Neuron (in vitro differentiated cells): ENCODE results near the gene XKRX.

Experiments used
- H2AFZ ChIP-seq: one replicate; pipeline ENCODE4 v1.6.1; 2013; ENCODE audit warnings: low read depth, mild to moderate bottlenecking, inconsistent platforms, low read length, moderate library complexity
- H3K27me3 ChIP-seq: one replicate; pipeline ENCODE4 v1.6.1; 2013; ENCODE audit warnings: low read length; ENCODE audit not compliant: insufficient read depth
- H3K36me3 ChIP-seq: one replicate; pipeline ENCODE4 v1.6.1; 2013; ENCODE audit warnings: low read length; ENCODE audit not compliant: insufficient read depth
- H3K4me1 ChIP-seq: one replicate; pipeline ENCODE4 v1.6.1; 2013; ENCODE audit warnings: low read length; ENCODE audit not compliant: insufficient read depth
- H3K4me3 ChIP-seq: 2 replicates; pipeline ENCODE4 v1.5.1; 2013; ENCODE audit warnings: mild to moderate bottlenecking, low read length, moderate library complexity
- H3K9me3 ChIP-seq: one replicate; pipeline ENCODE4 v1.6.1; 2013; ENCODE audit warnings: low read length

Gene XKRX

DNA sequence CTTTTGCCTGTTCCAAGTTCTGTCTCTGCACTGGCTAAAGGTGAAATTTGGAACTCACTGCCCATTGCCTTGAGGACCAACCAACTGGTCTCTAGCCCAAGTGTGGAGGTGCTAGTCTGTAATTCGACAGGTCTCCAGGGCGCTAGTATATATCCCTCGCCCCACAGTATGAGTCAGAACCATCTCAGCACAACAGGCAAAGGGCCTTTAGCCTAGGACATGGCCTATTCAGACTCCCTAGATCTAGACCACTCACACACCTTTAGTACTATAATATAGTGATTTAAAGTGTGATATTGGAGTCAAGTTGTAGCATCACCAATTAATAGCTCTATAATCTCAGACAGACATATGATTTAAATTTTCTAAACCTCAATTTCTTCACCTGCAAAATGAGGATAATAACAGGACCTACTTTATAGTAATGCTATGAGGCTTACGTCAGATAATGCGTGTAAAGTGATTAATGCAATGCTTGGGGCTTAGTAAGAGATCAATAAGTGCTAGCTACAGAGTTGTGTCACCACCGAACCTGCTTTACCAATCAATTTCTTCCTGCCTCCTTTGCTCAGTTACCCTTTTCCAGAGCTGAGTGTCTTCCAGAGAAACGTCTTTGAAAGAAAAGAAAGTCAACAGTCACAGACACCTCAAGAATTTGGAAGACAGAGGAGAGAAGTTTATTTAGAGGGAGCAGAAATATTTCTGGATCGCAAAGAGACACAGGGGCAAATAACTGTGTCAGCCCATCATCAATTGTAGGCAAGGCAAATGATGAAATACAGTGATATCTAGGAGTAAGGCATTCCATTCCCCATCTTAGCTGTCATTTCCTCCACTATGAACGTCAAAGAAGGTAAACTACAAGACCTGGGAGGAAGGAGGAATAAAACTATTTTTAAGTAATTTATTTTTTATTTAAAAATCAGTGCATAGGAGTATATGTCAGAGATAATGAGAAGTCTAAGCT, 56.8 kb downstream of the XKRX start:
- no peak overlapping the region for H2AFZ ChIP-seq
- no peaks in the 10 kb centered on the region for H3K4me1 ChIP-seq
- H3K4me3 ChIP-seq: no peak overlapping the region

DNA sequence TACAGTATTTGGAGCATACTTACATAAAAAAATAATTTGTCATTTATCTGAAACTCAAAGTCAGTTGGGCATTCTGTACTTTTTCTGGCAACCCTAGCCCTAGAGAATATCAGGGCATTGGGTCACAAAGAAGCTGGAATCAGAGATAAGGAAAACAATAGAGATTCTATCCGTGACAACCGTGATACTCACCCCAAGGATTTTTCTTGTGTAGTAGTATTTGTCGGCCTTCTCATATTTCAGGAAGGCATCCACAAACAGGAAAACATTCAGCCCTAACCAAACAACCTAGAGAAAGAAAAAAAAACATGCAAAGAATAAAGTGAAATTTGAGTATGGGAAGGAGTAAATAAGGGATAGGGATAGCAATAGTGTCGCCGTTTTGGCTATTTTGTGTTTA, 58.2 kb downstream of the XKRX start:
- Histone ChIP-seq H3K27me3 (peaks cover 2% of the 10 kb centered on the region), H3K9me3 (no peaks in the 10 kb centered on the region), H3K4me3 (no peak overlapping the region), H3K4me1 (no peaks in the 10 kb centered on the region), H2AFZ (no peak overlapping the region), H3K36me3 (no peaks in the 10 kb centered on the region)

More for the DNA sequence above, 56.8 kb downstream of the XKRX start:
- H3K9me3 ChIP-seq: no peaks in the 10 kb centered on the region
- peaks cover 2% of the 10 kb centered on the region for H3K27me3 ChIP-seq
- no peaks in the 10 kb centered on the region for H3K36me3 ChIP-seq

DNA sequence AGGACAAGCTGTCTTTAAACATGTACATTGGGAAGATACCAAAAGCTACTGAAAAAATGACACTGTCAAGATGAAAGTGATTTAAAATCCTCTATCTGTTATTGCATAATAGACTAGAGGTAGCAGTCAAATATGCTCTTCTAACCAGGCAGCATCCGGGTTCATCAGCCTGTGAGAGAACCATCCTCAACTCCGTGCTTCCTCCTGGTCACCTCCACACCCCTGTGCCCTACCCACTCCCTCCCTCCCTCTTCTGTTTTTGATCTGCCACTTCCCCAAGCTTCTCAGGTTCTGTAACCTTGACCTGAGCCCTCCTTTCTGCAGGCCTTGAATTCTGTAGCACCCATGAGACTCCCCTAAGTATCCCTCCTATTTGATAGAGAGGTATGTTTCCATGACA, 60.4 kb downstream of the XKRX start:
- Histone ChIP-seq H3K4me3 (no peak overlapping the region), H3K9me3 (no peaks in the 10 kb centered on the region), H2AFZ (no peak overlapping the region), H3K36me3 (no peaks in the 10 kb centered on the region), H3K4me1 (peaks cover 6% of the 10 kb centered on the region), H3K27me3 (peaks cover 2% of the 10 kb centered on the region)

DNA sequence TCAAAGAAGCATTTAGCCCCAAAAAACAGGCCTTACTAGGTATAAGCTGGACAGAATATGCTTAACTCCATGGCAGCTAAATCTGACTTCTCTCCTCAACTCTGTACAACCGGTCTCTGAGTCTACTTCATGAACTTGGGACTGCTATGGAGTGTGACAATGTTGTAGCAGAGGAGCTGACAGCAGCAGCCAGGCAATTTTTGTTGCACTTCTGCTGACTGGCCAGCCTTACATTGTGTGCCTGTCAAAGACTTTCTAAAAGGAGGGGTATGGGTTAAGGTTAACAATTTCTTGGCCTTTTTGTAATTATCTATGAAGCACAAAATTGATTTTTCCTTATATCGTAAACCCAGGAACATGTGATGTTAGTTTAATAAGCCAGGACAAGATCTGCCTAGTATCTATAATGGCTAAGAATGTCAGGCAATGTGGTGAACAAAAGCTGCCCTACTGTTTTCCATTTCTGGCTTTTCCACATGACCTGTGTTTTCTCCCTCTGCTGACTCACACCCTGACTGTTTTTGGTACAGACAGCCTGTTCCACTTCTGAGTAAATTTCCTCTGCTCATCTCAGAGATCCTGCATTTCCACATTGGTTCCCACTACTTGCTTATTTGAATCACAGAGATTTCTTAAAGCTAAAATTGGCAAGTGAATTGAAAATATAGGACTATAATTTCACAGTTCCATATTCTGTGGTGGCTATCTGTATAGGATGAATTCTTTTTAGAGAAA, 63.9 kb downstream of the XKRX start:
- H2AFZ ChIP-seq: no peak overlapping the region
- no peaks in the 10 kb centered on the region for H3K36me3 ChIP-seq
- H3K27me3 ChIP-seq: no peaks in the 10 kb centered on the region
- no peak overlapping the region for H3K4me3 ChIP-seq
- peaks cover 6% of the 10 kb centered on the region for H3K4me1 ChIP-seq
- no peaks in the 10 kb centered on the region for H3K9me3 ChIP-seq
